Measurements from ENCODE around the gene SIRT2. TPM values are rescaled to one million over a fixed set of nuclear protein-coding genes. Genes with fewer than 3 reads are reported as not detected.
A peak's percentile ranks its signal among the peaks of the same experiment; 100 is the strongest.

SIRT2 gene
- total RNA-seq, 4 donors from 2014 or later, result 208 to 327 (median 285) TPM

DNA sequence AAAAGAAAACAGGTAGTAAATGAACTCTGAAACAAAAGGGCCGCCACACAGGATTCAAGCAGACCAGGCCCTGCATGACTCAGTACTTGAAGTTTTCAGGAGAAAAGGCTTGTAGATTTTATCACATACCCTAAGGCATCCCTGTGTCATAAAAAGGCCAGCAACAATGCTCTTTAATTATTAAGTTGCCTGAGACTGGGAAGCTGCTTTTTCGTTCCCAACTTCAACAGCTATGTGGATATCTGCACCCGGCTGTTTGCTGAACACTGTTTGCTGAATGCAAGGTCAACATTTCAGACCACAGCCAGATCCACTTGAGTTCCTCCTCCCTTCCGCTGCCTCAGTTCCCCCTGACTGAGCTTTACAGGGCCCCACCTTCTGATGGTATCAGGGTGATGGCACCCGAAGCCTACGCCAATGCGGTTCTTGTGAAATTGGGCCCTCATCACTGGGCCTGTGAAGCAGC lies 61.7 kb downstream of the SIRT2 start:
- no peaks in the 10 kb centered on the region for H3K27me3 ChIP-seq
- no peak overlapping the region for H3K4me3 ChIP-seq
- peaks cover 69 to 76% of the 10 kb centered on the region in 2 donors for H3K4me1 ChIP-seq
- H3K36me3 ChIP-seq, result peaks cover 12 to 70% of the 10 kb centered on the region in 2 donors
- no peak for DNase-seq
- no peak for ATAC-seq
- intact Hi-C loops (cut with DNase I; ENCODE audit: low total_unique reads), result loop anchor here (10.0 kb wide), 2 partner anchors 403 to 567 kb away; partner anchors contain the start of genes RYR1 and ZFP36
- in situ Hi-C loops (cut with MboI; ENCODE audit: low sequenced_read_pairs in 4 of 4), result loop anchor here in 2 of 4 donors (10.0 to 25.0 kb wide), 3 partner anchors 67 to 450 kb away; partner anchors contain the start of genes ACTN4 (in 1 of the 2), GGN (in 1 of the 2) and SPRED3 (in 1 of the 2)
- peak overlapping the region; percentile 91 to 100 (median 98) for H3K27ac ChIP-seq
- TF ChIP-seq, protein P1, sequence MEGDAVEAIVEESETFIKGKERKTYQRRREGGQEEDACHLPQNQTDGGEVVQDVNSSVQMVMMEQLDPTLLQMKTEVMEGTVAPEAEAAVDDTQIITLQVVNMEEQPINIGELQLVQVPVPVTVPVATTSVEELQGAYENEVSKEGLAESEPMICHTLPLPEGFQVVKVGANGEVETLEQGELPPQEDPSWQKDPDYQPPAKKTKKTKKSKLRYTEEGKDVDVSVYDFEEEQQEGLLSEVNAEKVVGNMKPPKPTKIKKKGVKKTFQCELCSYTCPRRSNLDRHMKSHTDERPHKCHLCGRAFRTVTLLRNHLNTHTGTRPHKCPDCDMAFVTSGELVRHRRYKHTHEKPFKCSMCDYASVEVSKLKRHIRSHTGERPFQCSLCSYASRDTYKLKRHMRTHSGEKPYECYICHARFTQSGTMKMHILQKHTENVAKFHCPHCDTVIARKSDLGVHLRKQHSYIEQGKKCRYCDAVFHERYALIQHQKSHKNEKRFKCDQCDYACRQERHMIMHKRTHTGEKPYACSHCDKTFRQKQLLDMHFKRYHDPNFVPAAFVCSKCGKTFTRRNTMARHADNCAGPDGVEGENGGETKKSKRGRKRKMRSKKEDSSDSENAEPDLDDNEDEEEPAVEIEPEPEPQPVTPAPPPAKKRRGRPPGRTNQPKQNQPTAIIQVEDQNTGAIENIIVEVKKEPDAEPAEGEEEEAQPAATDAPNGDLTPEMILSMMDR (IDR thresholded peaks at IDR 0.05 in 4 of 5, conservative IDR thresholded peaks at IDR 0.05 in 1 of 5), result no peak
- no peak for TF ChIP-seq POLR2A (IDR thresholded peaks at IDR 0.05)
- no peaks in the 10 kb centered on the region for H3K9me3 ChIP-seq

DNA sequence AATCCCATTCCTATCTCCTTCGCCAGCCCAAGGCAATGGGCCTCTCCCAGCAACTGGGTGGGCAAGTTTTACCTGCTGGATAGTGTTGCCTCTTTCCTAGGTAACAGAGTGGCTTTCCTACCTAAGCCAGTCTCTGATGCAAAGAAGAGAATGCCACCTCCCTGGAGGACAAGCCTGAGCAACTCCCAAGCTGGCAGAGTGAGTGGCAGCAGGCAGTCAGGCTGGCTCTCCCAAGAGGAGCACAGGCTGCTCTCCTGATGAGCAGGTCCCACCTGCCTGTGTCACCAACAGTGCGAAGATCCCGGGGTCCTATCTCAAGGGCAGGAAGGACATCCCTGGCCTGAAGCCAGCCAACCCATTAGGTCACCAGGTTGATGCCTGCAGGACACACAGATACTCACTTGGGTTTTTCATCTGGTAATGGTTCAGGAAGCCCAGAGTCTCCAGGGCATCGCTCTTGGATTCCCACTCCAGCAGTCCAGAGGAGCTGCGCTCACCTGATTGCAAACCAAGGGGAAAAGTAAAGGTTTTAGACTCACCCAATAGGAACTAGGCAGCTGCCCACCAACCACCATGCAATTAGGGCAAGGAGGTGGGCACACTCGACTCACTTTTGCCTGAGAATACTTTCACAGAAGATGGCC lies 62.3 kb downstream of the SIRT2 start:
- H3K27me3 ChIP-seq, result no peaks in the 10 kb centered on the region
- H3K27ac ChIP-seq, result peak overlapping the region; percentile 91 to 100 (median 98)
- no peaks in the 10 kb centered on the region for H3K9me3 ChIP-seq
- peaks cover 9 to 64% of the 10 kb centered on the region in 2 donors for H3K36me3 ChIP-seq
- H3K4me1 ChIP-seq, result peaks cover 69 to 77% of the 10 kb centered on the region in 2 donors
- ATAC-seq, result no peak
- in situ Hi-C loops (cut with MboI; ENCODE audit: low sequenced_read_pairs in 4 of 4), result loop anchor here in 2 of 4 donors (10.0 to 25.0 kb wide), 3 partner anchors 68 to 450 kb away; partner anchors contain the start of genes ACTN4 (in 1 of the 2), GGN (in 1 of the 2) and SPRED3 (in 1 of the 2)
- intact Hi-C loops (cut with DNase I; ENCODE audit: low total_unique reads), result loop anchor here (10.0 kb wide), 2 partner anchors 402 to 568 kb away; partner anchors contain the start of genes RYR1 and ZFP36
- TF ChIP-seq, protein P1 (IDR thresholded peaks at IDR 0.05 in 4 of 5, conservative IDR thresholded peaks at IDR 0.05 in 1 of 5), result no peak
- no peak for TF ChIP-seq POLR2A (IDR thresholded peaks at IDR 0.05)
- peak in 1 of 2 donors; percentile 45 for DNase-seq
- no peak overlapping the region for H3K4me3 ChIP-seq

DNA sequence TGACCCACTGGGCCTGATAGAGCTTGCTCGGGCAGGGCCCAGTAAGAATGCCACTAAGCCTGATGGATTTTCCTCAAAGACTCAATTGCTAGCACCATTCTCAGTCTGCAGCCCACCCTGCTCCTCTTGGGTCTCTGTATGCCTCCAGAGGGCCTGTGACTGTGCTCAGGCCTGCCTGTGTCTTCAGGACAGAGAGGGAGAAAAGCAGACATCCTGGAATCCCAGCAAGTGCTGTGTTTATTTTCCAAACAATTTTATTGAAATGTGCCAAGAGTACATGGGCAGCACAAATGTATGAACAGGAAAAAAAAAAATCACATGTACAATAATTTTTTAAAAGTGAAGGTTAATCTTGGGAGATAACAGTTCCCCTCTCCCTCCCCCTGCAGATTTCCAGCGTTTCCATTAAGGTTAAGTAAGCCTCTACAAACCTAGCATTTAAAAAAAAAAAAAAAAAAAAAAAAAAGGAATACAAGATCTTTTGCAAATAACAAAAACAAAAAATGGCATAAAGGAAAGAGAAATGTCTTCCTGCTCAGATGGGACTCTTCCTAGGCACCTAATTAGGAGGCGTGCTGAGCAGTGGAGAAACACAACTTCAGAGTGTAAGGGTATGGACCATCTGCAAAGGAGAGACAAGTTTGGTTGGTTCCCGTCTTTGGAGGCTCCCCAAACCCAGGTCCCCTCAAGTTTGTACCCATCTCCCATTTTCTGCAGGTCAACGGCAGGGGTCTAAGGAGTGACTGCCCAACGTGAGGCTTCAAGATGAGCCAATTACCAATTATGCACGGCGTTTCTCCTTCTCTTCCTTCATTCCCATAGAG lies 63.0 kb downstream of the SIRT2 start:
- intact Hi-C loops (cut with DNase I; ENCODE audit: low total_unique reads) (loop anchor here (10.0 kb wide), 2 partner anchors 402 to 568 kb away; partner anchors contain the start of genes RYR1 and ZFP36), in situ Hi-C loops (cut with MboI; ENCODE audit: low sequenced_read_pairs in 4 of 4) (loop anchor here in 2 of 4 donors (10.0 to 25.0 kb wide), 3 partner anchors 68 to 449 kb away; partner anchors contain the start of genes ACTN4 (in 1 of the 2), GGN (in 1 of the 2) and SPRED3 (in 1 of the 2))
- TF ChIP-seq POLR2A (IDR thresholded peaks at IDR 0.05), result no peak
- TF ChIP-seq, protein P1 (IDR thresholded peaks at IDR 0.05 in 4 of 5, conservative IDR thresholded peaks at IDR 0.05 in 1 of 5), result no peak
- Histone ChIP-seq H3K9me3 (no peaks in the 10 kb centered on the region), H3K27ac (peak overlapping the region; percentile 91 to 100 (median 98)), H3K4me3 (no peak overlapping the region), H3K36me3 (peaks cover 6 to 57% of the 10 kb centered on the region in 2 donors), H3K4me1 (peaks cover 62 to 71% of the 10 kb centered on the region in 2 donors), H3K27me3 (no peaks in the 10 kb centered on the region)
- no peak for DNase-seq
- no peak for ATAC-seq

DNA sequence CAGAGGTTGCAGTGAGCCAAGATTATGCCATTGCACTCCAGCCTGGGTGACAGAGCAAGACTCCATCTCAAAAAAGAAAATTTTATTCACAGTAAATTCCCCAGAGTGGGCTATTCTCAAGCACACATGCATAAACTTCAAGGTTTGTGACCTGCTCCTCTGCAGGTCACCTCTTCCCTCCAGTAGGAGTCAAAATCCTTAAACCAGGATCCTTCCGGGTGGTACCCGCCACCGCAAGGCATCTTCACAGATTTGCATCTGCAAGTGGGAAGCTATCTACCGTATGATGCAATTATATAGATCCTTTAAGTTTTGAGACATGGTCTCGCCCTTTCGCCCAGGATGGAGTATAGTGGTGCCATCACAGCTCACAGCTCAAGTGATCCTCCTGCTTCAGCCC lies 64.8 kb downstream of the SIRT2 start:
- TF ChIP-seq POLR2A (IDR thresholded peaks at IDR 0.05), result no peak
- TF ChIP-seq, protein P1 (IDR thresholded peaks at IDR 0.05 in 4 of 5, conservative IDR thresholded peaks at IDR 0.05 in 1 of 5), result no peak
- in situ Hi-C loops (cut with MboI; ENCODE audit: low sequenced_read_pairs in 4 of 4) (loop anchor here in 2 of 4 donors (10.0 to 25.0 kb wide), 3 partner anchors 70 to 447 kb away; partner anchors contain the start of genes ACTN4 (in 1 of the 2), GGN (in 1 of the 2) and SPRED3 (in 1 of the 2)), intact Hi-C loops (cut with DNase I; ENCODE audit: low total_unique reads) (loop anchor here (5.0 to 10.0 kb wide), 4 partner anchors 98 to 570 kb away; partner anchors contain the start of genes MRPS12, RYR1, SARS2 and ZFP36)
- H3K4me3 ChIP-seq, result no peak overlapping the region
- H3K9me3 ChIP-seq, result no peaks in the 10 kb centered on the region
- ATAC-seq (no peak), DNase-seq (no peak)
- peak overlapping the region; percentile 91 to 100 (median 98) for H3K27ac ChIP-seq
- peaks cover 64 to 66% of the 10 kb centered on the region in 2 donors for H3K4me1 ChIP-seq
- peaks cover 6 to 49% of the 10 kb centered on the region in 2 donors for H3K36me3 ChIP-seq
- H3K27me3 ChIP-seq, result no peaks in the 10 kb centered on the region
